Spinal cord (tissue), 10 donors: ENCODE data around the gene RD3L. TPM values are rescaled to one million over a fixed set of nuclear protein-coding genes. Genes with fewer than 3 reads are reported as not detected.
"Not testable (repeated sequence)": the region's sequence is repeated elsewhere in the genome, so short reads cannot be mapped to it uniquely, and the experiment has no call there.

Experiments used
- DNase-seq, 6 donors: peaks; one replicate each; pipeline versions ENCODE4 v3.0.0 to v3.0.0-alpha.2; 2013 to 2015; ENCODE audit warnings: low spot score in 6 of 6, low read depth in 4 of 6
- H3K27ac ChIP-seq: one replicate; pipeline ENCODE4 v1.5.1; 2013; ENCODE audit warnings: low read depth, low read length, control low read depth
- H3K27me3 ChIP-seq: one replicate; pipeline ENCODE4 v1.6.1; 2013; ENCODE audit warnings: low read length; ENCODE audit not compliant: control insufficient read depth, insufficient read depth
- H3K36me3 ChIP-seq: one replicate; pipeline ENCODE4 v1.6.1; 2013; ENCODE audit warnings: low read length; ENCODE audit not compliant: control insufficient read depth, insufficient read depth
- H3K4me1 ChIP-seq: one replicate; pipeline ENCODE4 v1.6.1; 2013; ENCODE audit warnings: low read length; ENCODE audit not compliant: control insufficient read depth, insufficient read depth
- H3K4me3 ChIP-seq: one replicate; pipeline ENCODE4 v1.5.1; 2013; ENCODE audit warnings: low read depth, low read length, control low read depth
- H3K9me3 ChIP-seq: one replicate; pipeline ENCODE4 v1.6.1; 2013; ENCODE audit warnings: low read length; ENCODE audit not compliant: control insufficient read depth, insufficient read depth
- WGBS: methylation state at CpG from one replicate; pipeline ENCODE4 v1.1.5; 2013; ENCODE audit warnings: missing lambda C conversion rate; ENCODE audit not compliant: insufficient coverage; 5-methylcytosine and 5-hydroxymethylcytosine counted together
- long read RNA-seq, 4 donors: transcript quantifications; one replicate each; lab custom pipeline, GENCODE V29; 2026
- polyA plus RNA-seq, 2 donors: library from polyadenylated mRNA; unstranded; fragments of 120-200 nt; gene quantifications; one replicate each; pipeline ENCODE4 v1.2.1, GENCODE V29; 2013; ENCODE audit not compliant: insufficient read length in 2 of 2
- total RNA-seq, 2 donors: library from RNA; depleted of rRNA in 1 of 2; stranded (reverse); fragments of 120-200 nt in 1 of 2; fragments of >200 nt in 1 of 2; gene quantifications; one replicate each; pipeline versions ENCODE4 v1.2.3 to v1.2.4, GENCODE V29; 2013 to 2014
- donor health status: healthy.

Gene RD3L
- total RNA-seq (not detected), polyA plus RNA-seq (not detected)
- long read RNA-seq, donor 1 = 0 reads
- long read RNA-seq, donor 2 = 0 reads
- long read RNA-seq, donor 3 = 0 reads
- long read RNA-seq, donor 4 = 0 reads

DNA sequence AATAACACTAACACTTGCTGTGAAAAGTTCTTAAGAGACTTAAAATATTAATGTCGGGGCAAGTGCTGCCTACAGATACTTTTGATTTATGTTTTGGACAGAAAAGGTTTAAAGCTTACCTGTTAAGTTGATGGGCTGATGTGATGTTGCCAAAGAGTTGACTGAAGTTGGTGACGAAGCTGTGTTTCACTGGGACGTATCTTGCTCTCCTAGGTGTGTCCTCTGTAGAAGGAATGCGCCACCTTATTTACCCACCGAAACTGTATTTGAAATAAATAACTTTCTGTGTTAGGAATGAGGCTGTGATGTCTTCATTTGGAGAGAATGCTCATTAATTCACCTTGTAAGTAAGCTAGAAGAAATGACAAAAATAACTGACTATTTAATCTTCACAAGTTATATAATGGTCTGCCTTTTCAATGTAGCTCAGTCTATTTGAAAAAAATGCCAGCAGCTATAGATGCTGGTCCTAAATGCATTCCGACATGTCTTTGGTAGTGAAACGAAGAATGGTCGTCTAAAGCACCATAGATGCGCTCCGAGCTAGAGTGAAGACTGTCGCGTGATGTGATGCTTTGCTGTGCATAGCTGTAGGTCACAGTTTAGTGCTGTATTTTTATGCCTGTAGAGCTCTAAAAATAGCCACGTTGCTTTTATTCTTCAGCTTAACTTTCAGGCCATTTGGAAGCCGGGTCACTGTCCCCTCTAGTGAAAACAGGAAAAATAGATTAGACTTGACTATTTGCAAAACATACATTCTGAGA, at the start of gene RD3L:
Gene RD3L (minus strand): TSS at position 557 of the 764 bp plus-strand sequence. CDS start 834 bp downstream, outside the sequence.
- Histone ChIP-seq H3K4me1 (no peaks in the 10 kb centered on the region), H3K36me3 (no peaks in the 10 kb centered on the region), H3K27me3 (peaks cover 2% of the 10 kb centered on the region), H3K4me3 (no peak within 1 kb of the TSS), H3K9me3 (no peaks in the 10 kb centered on the region), H3K27ac (no peak within 1 kb of the TSS)
- DNase-seq = peak in 1 of 6 donors; percentile 5
- WGBS = 78% methylated on average over 7 of the region's 14 CpGs

DNA sequence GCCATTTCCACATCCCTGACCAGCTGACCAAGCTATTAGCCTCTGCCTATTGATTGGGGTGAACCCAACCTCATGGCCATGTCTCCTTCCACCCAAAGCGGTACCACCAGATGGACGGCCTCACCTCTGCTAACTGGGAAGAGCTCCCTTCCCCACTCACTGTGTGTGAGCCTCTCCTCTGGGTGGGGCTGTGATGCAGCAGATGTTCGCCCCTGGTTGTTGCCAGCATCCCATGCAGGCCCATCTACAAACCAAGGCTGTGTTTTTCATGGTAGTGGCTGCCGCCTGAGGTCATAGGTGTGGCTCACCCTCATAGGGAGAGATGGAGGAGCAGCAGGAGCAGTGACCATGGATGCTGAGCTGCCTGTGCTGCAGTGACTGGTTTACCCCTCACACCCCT, 47.6 kb upstream of the RD3L start:
- Histone ChIP-seq H3K27me3 (no peaks in the 10 kb centered on the region), H3K9me3 (no peaks in the 10 kb centered on the region), H3K4me1 (no peaks in the 10 kb centered on the region), H3K36me3 (no peaks in the 10 kb centered on the region), H3K4me3 (no peak overlapping the region), H3K27ac (no peak overlapping the region)
- no peak for DNase-seq
- WGBS = no CpG with 5 or more reads among the region's 4 CpGs

DNA sequence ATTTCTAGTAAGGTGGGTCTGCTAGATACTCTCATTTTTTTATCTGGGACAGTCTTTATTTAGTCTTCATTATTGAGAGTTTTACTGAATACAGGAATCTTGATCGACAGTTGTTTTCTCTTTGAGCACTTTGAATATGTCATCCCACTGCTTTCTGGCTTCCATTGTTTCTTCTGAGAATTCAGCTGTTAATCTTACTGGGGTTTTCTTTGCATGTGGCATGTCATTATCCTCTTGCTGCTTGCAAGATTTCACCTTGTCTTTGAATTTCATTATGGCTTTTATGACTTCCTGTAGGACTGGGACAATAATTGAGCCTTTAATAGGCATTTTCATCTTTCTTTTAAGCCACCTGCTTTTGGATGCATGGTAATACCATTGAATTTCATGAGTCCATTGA, 46.7 kb upstream of the RD3L start:
- H3K27ac ChIP-seq = no peak overlapping the region
- no peak for DNase-seq
- H3K9me3 ChIP-seq = no peaks in the 10 kb centered on the region
- H3K4me3 ChIP-seq = no peak overlapping the region
- no peaks in the 10 kb centered on the region for H3K36me3 ChIP-seq
- H3K27me3 ChIP-seq = no peaks in the 10 kb centered on the region
- WGBS = 100% methylated on average over 1 of the region's 1 CpG
- no peaks in the 10 kb centered on the region for H3K4me1 ChIP-seq

DNA sequence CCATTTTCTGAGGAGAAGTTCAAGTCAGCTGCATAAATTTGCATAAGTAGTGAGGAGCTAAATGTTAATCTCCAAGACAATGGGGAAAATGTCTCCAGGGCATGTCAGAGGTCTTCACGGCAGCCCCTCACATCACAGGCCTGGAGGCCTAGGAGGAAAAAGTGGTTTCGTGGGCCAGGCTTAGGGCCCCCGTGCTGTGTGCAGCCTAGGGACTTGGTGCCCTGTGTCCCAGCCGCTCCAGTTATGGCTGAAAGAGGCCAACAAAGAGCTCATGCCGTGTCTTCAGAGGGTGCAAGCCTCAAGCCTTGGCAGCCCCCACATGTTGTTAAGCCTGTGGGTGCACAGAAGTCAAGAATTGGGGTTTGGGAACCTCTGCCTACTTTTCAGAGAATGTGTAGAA, 41.9 kb upstream of the RD3L start:
- H3K27me3 ChIP-seq = no peaks in the 10 kb centered on the region
- no peak overlapping the region for H3K27ac ChIP-seq
- WGBS = 82% methylated on average over 5 of the region's 5 CpGs
- H3K4me1 ChIP-seq = no peaks in the 10 kb centered on the region
- H3K9me3 ChIP-seq = no peaks in the 10 kb centered on the region
- no peak for DNase-seq
- no peaks in the 10 kb centered on the region for H3K36me3 ChIP-seq
- H3K4me3 ChIP-seq = no peak overlapping the region

DNA sequence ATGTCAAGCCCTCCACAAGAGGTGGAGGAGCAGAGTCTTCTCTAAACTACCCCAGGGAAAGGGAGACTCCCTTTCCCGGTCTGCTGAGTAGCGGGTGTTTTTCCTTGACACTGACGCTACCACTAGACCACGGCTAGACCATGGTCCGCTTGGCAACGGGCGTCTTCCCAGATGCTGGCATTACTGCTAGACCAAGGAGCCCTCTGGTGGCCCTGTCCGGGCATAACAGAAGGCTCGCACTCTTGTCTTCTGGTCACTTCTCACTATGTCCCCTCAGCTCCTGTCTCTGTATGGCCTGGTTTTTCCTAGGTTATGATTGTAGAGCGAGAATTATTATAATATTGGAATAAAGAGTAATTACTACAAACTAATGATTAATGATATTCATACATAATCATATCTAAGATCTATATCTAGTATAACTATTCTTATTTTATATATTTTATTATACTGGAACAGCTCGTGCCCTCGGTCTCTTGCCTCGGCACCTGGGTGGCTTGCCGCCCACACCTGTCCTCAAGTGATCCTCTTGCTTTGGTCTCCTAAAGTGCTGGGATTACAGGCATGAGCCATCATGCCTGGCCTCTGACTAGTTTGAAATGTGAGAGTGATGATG, 38.4 kb upstream of the RD3L start:
- H3K9me3 ChIP-seq, H3K4me3 ChIP-seq: not testable (repeated sequence)
- WGBS = 100% methylated on average over 3 of the region's 14 CpGs

DNA sequence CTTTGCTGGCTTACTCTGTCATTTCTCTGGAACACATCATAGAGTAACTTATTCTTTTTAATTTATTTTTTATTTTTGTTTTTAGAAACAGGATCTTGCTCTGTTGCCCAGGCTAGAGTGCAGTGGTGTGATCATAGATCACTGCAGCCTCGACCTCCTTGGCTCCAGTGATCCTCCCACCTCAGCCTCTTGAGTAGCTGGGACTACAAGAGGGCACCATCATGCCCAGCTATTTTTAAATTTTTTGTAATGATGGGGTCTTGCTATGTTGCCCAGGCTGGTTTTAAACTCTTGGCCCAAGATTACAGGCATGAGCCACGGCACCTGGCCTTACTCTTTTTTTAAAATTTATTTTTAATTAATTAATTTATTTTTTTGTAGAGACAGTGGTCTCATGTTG, 32.2 kb upstream of the RD3L start:
- H3K36me3 ChIP-seq = no peaks in the 10 kb centered on the region
- H3K4me1 ChIP-seq = no peaks in the 10 kb centered on the region
- no peak overlapping the region for H3K27ac ChIP-seq
- no peaks in the 10 kb centered on the region for H3K9me3 ChIP-seq
- no CpG with 5 or more reads among the region's 2 CpGs for WGBS
- no peak for DNase-seq
- no peak overlapping the region for H3K4me3 ChIP-seq
- no peaks in the 10 kb centered on the region for H3K27me3 ChIP-seq

More for the DNA sequence above, 38.4 kb upstream of the RD3L start:
- not testable (repeated sequence) for H3K27ac ChIP-seq, H3K36me3 ChIP-seq, H3K4me1 ChIP-seq, H3K27me3 ChIP-seq
- peak in 2 of 6 donors; percentile 9 to 18 for DNase-seq

DNA sequence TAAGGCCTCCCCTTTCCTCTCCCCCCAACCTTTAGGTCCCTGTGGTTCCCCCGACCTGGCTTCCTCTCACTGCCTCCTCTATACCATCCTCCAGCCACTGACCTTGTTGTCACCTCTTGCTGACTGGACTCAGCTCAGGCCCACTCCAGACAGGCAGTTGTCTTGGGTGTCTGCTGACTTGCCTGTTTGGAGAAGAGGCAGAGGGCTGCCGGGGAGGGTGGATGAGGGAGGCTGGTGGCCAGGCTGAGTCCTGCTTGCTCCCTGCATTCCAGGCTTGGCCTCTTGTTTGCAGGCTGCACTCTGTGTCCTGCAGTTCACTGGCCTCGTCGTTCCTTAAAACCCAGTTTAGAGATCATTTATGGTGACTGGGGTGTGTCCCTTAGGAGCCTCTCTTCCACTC, 31.0 kb upstream of the RD3L start:
- H3K9me3 ChIP-seq = no peaks in the 10 kb centered on the region
- no peak for DNase-seq
- WGBS = 67% methylated on average over 4 of the region's 4 CpGs

DNA sequence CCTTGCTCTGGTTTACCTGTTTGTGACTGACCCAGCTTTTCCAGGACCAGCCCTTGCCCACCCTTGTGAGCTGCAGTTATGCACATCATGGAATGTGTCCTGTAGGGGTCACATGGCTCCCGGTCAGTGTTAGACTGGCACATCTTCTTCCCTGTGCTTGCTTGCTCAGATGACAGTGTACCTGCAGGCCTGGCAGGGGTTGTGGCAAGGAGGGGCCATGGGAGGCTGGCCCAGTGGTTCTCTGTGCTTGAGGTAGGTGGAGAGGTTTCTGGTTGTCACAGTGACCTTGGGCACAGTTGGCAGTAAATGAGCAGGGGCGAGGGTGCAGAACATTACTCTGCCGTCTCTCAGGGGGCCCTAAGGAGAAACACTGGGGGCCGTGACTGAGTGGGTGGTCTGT, 27.6 kb upstream of the RD3L start:
- H3K9me3 ChIP-seq = no peaks in the 10 kb centered on the region
- H3K4me1 ChIP-seq = no peaks in the 10 kb centered on the region
- 83% methylated on average over 4 of the region's 4 CpGs for WGBS
- H3K36me3 ChIP-seq = no peaks in the 10 kb centered on the region
- no peaks in the 10 kb centered on the region for H3K27me3 ChIP-seq
- no peak overlapping the region for H3K4me3 ChIP-seq
- DNase-seq = no peak
- H3K27ac ChIP-seq = no peak overlapping the region

More for the DNA sequence above, 31.0 kb upstream of the RD3L start:
- Histone ChIP-seq H3K4me3 (no peak overlapping the region), H3K4me1 (no peaks in the 10 kb centered on the region), H3K27ac (no peak overlapping the region), H3K27me3 (no peaks in the 10 kb centered on the region), H3K36me3 (no peaks in the 10 kb centered on the region)

DNA sequence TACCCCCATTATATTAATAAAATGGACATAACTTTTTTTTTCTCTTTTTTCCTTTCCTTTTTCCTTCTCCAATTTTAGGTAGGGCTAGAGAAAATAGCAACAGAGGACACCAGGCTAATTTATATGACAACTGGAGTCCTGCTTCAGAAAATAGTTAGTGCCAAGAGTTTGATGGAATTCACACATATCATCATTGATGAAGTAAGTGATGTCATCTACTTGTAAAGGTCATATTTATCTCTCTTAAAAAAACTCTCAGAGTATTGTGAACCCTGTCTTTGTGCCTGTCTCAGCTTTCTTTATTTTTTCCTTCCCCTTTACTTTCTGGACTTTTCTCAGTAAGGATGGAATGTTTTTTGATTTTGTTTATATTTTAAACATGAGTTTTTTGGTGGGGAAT, 24.3 kb upstream of the RD3L start:
- no peaks in the 10 kb centered on the region for H3K4me1 ChIP-seq
- H3K36me3 ChIP-seq = no peaks in the 10 kb centered on the region
- H3K27me3 ChIP-seq = no peaks in the 10 kb centered on the region
- H3K27ac ChIP-seq = no peak overlapping the region
- H3K9me3 ChIP-seq = no peaks in the 10 kb centered on the region
- H3K4me3 ChIP-seq = no peak overlapping the region
- DNase-seq = no peak
